ENCODE measurements around the gene MCCC1.

The MCCC1 gene

DNA sequence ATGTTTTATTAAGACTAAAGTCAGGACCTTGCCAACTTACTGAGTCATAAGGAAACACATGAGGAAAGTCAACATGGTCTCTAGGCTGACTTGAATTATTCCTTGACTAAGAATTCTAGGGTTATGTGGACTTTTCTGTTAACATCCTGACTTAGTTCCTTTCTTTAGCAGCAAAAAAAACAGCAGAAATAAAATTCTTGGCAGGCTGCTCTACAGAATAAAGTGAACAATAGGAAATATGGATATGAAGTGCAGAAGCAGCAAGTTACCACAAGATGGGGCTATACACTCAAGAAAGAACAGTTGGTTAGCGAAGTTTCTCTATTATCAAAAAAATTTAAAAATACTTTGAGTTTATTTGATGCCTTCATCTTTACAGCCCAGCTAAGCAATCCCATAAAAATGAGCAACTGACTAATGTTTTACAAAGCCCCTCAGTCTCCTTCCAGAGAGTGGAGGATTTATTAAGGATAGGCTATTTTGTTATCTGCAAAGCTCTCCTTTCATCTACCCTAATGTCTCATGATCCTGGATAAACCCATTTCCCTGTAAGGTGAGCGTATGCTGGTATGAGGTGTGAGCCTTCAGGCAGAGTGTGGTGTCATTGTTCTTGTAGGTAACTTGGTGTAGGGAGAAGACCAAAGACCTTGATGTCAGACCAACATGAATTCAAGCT lies 23.1 kb upstream of the MCCC1 start:
- peak; percentile 85 for ATAC-seq
- TF ChIP-seq OSR1 (CRISPR knock-in tag; IDR thresholded peaks at IDR 0.05): no peak
- no peak for TF ChIP-seq ZNF8 (CRISPR knock-in tag; IDR thresholded peaks at IDR 0.05)
- TF ChIP-seq, protein P1, sequence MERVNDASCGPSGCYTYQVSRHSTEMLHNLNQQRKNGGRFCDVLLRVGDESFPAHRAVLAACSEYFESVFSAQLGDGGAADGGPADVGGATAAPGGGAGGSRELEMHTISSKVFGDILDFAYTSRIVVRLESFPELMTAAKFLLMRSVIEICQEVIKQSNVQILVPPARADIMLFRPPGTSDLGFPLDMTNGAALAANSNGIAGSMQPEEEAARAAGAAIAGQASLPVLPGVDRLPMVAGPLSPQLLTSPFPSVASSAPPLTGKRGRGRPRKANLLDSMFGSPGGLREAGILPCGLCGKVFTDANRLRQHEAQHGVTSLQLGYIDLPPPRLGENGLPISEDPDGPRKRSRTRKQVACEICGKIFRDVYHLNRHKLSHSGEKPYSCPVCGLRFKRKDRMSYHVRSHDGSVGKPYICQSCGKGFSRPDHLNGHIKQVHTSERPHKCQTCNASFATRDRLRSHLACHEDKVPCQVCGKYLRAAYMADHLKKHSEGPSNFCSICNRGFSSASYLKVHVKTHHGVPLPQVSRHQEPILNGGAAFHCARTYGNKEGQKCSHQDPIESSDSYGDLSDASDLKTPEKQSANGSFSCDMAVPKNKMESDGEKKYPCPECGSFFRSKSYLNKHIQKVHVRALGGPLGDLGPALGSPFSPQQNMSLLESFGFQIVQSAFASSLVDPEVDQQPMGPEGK (CRISPR knock-in tag; IDR thresholded peaks at IDR 0.05; ENCODE audit: borderline replicate concordance): no peak
- TF ChIP-seq TSHZ2 (CRISPR knock-in tag; IDR thresholded peaks at IDR 0.05): no peak
- TF ChIP-seq CSDC2 (CRISPR knock-in tag; IDR thresholded peaks at IDR 0.05): no peak
- TF ChIP-seq, protein P2, sequence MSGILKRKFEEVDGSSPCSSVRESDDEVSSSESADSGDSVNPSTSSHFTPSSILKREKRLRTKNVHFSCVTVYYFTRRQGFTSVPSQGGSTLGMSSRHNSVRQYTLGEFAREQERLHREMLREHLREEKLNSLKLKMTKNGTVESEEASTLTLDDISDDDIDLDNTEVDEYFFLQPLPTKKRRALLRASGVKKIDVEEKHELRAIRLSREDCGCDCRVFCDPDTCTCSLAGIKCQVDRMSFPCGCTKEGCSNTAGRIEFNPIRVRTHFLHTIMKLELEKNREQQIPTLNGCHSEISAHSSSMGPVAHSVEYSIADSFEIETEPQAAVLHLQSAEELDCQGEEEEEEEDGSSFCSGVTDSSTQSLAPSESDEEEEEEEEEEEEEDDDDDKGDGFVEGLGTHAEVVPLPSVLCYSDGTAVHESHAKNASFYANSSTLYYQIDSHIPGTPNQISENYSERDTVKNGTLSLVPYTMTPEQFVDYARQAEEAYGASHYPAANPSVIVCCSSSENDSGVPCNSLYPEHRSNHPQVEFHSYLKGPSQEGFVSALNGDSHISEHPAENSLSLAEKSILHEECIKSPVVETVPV (CRISPR knock-in tag; IDR thresholded peaks at IDR 0.05): no peak
- no peak for TF ChIP-seq ISL1 (CRISPR knock-in tag; IDR thresholded peaks at IDR 0.05)
- TF ChIP-seq POU6F1 (CRISPR knock-in tag; IDR thresholded peaks at IDR 0.05; ENCODE audit: borderline replicate concordance, low read depth): no peak
- no peak for TF ChIP-seq SNAI2 (CRISPR knock-in tag; IDR thresholded peaks at IDR 0.05)
- no peak for TF ChIP-seq ZNF70 (CRISPR knock-in tag; IDR thresholded peaks at IDR 0.05)
- TF ChIP-seq ZFP30 (CRISPR knock-in tag; IDR thresholded peaks at IDR 0.05): no peak
- TF ChIP-seq TCF4 (CRISPR knock-in tag; IDR thresholded peaks at IDR 0.05; ENCODE audit: borderline replicate concordance): no peak
- TF ChIP-seq CREB5 (CRISPR knock-in tag; IDR thresholded peaks at IDR 0.05; ENCODE audit: low read depth): no peak
- TF ChIP-seq ARNTL (CRISPR knock-in tag; IDR thresholded peaks at IDR 0.05; ENCODE audit: borderline replicate concordance, low read depth): no peak
- TF ChIP-seq ZFP3 (CRISPR knock-in tag; IDR thresholded peaks at IDR 0.05): no peak
- TF ChIP-seq BACH2 (CRISPR knock-in tag; IDR thresholded peaks at IDR 0.05; ENCODE audit: borderline replicate concordance): no peak
- no peak for TF ChIP-seq ZC3H10 (CRISPR knock-in tag; IDR thresholded peaks at IDR 0.05)
- TF ChIP-seq PPARA (CRISPR knock-in tag; IDR thresholded peaks at IDR 0.05; ENCODE audit: borderline replicate concordance): no peak

- no peak for ATAC-seq
- TF ChIP-seq ESRRG (CRISPR knock-in tag; IDR thresholded peaks at IDR 0.05) (no peak), ZC3H10 (CRISPR knock-in tag; IDR thresholded peaks at IDR 0.05) (no peak), ZFP3 (CRISPR knock-in tag; IDR thresholded peaks at IDR 0.05) (no peak), TSHZ2 (CRISPR knock-in tag; IDR thresholded peaks at IDR 0.05) (no peak), OSR1 (CRISPR knock-in tag; IDR thresholded peaks at IDR 0.05) (no peak), TOX (CRISPR knock-in tag; IDR thresholded peaks at IDR 0.05; ENCODE audit: borderline replicate concordance) (no peak), PPARA (CRISPR knock-in tag; IDR thresholded peaks at IDR 0.05; ENCODE audit: borderline replicate concordance) (no peak), RARB (CRISPR knock-in tag; IDR thresholded peaks at IDR 0.05) (no peak), GLIS3 (CRISPR knock-in tag; IDR thresholded peaks at IDR 0.05) (no peak), SNAI2 (CRISPR knock-in tag; IDR thresholded peaks at IDR 0.05) (no peak), ZNF565 (CRISPR knock-in tag; conservative IDR thresholded peaks at IDR 0.05; ENCODE audit: low read depth) (no peak)
- TF ChIP-seq, protein P2 (CRISPR knock-in tag; IDR thresholded peaks at IDR 0.05): no peak
- TF ChIP-seq, protein P1 (CRISPR knock-in tag; IDR thresholded peaks at IDR 0.05; ENCODE audit: borderline replicate concordance): no peak
Measured at GRCh38 chr3:183120538-183121215, 21.4 kb upstream of the MCCC1 start.

Data from SK-N-SH treated with all-trans-retinoic acid at 6 μM for 48 hours (cell line).